HG03135 (cell line): ENCODE measurements around the gene VWA5B2.
"Not testable (repeated sequence)": the region's sequence is repeated elsewhere in the genome, so short reads cannot be mapped to it uniquely, and the experiment has no call there.

Source experiments
- ATAC-seq: cut with Tn5 transposase; IDR thresholded peaks from one replicate; pipeline ENCODE4 v1.9.1; 2021; ENCODE audit warnings: mild to moderate bottlenecking, moderate library complexity; ENCODE audit not compliant: unreplicated experiment

Gene VWA5B2

DNA sequence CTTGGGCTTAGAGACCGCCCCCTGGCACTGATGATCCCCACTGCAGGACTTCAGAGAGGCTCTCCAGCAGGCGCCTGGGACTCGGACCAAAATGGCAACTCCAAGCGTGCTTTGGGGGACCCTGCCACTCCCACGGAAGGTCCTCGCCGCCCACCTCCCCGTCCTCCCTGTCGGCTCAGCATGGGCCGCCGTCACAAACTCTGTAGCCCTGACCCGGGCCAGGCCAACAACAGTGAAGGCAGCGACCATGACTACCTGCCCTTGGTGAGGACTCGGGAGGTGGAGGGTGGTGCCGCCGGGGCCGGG is 11.7 kb downstream of the VWA5B2 start:
- ATAC-seq, result no peak

DNA sequence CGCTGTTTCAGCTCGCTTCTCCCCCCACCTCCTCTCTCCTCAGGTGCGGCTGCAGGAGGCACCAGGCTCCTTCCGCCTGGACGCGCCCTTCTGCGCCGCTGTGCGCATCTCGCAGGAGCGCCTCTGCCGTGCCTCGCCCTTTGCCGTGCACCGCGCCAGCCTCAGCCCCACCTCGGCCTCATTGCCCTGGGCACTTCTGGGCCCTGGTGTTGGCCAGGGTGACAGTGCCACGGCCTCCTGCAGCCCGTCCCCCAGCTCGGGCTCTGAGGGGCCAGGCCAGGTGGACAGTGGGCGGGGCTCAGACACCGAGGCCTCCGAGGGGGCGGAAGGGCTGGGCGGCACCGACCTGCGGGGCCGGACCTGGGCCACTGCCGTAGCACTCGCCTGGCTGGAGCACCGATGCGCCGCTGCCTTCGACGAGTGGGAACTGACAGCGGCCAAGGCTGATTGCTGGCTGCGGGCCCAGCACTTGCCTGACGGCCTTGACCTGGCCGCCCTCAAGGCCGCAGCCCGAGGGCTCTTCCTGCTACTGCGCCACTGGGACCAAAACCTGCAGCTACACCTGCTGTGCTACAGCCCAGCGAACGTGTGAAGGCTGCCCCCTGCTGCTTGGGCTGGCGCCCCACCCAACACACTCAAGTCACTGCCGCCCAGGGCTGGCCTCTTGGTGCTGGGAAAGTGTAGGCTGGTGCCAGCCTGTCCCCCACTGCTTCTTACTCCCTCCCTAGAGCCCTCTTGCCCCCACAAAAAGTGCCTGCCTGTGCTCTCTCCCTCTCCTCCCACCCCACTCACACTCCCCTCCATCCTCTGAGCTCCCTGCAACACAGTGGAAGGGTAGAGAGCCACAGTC is 12.3 kb downstream of the VWA5B2 start:
- no peak for ATAC-seq

DNA sequence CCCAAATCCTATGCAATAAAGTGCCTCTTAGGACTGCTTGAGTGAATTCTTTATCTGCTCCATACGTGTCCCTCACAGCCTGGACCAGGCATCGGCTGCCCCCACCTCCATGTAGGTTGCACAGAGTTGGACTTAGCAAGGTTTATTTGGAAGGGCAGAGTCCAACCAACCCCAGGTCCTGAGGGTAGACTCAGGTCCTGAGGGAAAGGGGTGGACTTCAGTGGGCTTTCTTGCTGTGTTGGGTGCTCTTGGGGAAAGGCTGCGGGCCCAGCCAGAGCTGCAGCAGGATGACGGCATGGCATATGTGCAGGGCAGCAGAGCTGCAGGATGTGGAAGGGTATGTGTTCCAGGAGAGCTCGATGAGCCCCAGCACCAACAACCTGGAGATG is 12.9 kb downstream of the VWA5B2 start:
- ATAC-seq, result no peak

DNA sequence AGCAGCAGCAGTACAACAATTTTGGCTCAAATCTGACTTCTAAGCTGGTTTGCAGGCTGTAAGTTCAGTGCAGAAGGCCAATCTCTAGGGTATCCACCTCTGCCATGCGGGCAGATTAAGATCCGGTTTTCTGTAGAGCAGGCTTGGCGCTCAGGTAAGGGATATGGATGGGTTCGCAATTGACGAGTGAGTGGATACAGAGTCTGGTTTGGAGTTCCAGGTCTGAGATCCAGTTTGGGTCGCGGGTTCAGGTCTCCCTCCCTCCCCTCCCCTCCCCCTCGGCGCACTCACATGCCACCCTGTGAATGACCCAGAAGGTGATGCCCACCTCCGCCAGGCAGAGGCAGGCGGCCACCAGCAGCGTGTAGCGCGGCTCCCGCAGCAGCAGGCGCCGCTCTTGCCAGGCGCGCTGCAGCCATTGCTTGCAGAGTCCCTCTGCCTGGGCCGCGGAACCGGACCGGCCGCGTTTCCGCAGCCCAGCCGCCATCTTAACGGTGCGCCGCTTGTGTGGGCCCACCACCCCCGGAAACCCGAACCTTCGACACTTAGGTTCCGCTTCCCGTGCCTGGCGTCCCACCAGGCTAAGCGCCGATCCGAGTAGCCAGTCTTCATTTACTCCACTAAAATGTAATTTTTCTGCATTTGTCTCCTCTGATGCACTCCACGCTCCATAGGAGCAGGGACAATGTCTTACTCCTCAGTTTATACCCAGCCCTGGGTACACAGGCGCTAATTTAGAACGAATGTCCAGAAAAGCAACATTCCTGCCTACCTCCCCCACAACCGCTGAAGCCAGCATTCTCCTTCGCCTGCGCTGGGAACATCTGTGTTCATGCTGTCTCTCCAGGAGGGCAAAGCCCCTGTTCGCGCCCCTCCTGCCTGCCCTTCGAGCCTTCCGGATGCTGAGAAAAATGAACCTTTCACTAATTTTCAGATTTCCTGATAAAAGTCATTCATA is 19.3 kb downstream of the VWA5B2 start, which contains the start of gene ALG3:
Gene ALG3, minus strand, starts transcription at position 509 of the 958 bp plus-strand sequence. Its CDS starts 22 bp downstream, at position 487.
- ATAC-seq, result peak; percentile 52

DNA sequence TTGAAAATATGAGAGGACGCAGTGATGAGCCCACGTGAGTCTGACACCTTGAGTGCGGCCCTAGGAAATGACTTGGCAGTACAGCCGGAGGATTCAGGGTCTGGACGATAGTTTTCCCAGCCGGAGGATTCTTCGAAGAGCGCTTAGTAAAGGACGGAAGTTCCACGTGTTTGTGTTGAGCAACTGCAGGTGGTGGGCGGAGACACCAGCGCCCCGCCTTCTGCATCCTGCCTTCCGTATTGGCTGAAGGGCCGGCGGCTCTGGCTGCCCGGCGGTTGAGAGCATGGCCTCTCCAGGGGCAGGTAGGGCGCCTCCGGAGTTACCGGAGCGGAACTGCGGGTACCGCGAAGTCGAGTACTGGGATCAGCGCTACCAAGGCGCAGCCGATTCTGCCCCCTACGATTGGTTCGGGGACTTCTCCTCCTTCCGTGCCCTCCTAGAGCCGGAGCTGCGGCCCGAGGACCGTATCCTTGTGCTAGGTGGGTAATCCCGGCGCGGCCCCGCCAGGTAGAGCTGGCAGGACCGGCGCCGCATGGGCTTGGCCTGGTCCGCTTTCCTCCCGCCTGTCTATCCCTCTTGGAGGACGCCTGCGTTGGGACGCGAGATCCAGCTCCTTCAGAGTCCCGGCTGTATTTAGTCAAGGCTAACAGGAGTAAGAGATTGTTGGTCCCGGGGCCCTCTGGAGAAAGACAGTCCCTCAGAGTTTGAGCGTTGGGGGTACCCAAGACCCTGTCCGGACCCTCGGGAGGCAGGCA is 20.2 kb downstream of the VWA5B2 start, which contains the start of gene EEF1AKMT4:
Gene EEF1AKMT4, plus strand, starts transcription at position 261 of the 755 bp plus-strand sequence. Its CDS starts 23 bp downstream, at position 284.
- ATAC-seq, result peak; percentile 85

DNA sequence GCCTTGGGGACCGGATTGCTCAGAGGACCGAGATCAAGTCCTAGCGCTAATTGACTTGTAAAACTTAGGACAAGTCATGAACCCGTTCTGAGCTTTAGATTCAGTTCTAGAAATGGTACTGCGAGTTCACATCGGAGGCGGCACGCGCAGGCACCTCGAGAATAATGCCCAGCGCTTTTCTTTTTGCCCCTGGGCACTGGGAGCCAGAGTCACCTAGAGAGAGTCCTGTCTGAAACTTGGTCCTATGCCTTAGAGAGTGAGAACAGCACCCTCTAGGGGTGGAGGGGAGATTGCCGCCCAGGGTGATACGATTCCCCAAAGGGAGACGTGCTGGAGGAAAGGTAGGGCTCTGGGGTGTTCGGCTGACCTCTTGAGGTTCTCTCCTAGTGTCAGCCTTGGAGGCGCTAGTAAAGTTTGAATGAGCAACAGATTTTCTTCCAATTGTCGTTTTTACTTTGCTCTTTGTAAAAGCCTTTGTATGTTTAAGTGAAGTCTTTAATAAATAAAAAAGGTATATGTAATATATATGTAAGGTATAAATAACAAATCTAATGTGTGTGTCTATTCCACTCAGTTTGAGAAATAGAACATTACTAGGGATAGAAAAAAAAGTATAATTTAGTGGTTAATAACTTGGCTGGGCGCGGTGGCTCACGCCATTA is 20.9 kb downstream of the VWA5B2 start:
- peak; percentile 66 for ATAC-seq

DNA sequence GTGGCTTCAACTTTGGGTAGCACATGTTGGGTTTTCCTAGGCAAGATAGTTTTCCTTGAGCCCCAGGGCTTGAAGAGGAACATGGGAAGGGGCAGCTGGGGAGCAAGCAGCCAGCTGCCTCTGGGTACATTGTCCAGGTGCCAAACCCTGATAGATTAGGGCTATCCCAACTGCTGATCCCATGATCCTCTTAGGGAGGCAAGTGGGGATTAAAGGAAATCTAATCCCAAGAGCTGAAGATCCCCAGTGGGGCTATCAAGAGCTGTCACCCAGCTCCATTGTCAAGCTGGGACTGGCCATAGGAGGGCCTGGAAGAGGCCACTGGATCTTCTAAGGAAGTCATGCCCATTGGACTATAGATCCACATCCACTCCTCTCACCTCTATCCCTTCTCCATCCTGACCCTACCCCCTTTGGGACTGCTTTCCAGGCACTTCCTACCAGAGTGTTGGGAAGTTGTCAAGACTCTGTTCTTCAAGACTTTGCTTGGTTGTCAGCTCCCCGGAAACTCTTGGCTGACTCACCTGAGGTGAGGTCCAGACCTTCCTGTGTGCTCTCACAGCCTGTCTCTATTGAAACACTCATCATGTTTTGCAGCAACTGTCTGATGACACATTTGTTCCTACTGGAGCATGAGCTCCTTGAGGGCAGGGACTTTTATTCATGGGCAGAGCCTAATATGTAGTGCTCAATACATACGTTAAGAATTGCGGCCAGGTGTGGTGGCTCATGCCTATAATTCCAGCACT is 26.1 kb downstream of the VWA5B2 start:
- no peak for ATAC-seq

DNA sequence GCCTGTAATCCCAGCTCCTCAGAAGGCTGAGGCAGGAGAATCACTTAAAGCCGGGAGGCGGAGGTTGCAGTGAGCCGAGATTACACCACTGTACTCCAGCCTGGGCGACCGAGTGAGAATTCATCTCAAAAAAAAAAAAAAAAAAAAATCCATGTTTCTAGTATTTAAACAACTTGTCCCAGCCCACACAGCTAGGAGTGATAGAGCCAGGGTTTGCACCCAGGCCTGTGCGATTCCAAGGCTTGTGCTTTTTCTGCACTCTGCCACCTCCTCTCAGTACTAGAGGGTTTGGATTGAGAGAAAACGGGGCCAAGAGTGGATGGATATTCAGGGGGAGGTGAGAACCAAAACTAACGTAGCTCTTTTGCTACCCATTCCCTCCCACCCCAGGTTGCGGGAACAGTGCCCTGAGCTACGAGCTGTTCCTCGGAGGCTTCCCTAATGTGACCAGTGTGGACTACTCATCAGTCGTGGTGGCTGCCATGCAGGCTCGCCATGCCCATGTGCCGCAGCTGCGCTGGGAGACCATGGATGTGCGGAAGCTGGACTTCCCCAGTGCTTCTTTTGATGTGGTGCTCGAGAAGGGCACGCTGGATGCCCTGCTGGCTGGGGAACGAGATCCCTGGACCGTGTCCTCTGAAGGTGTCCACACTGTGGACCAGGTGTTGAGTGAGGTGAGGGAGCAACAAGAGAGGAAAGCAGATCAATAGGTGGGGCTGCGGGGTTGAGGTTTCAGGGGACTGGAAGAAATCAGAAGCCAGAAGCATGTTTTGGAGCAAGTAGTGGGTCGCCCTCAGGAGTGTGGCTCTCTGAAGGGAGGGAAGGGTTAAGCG is 27.9 kb downstream of the VWA5B2 start:
- ATAC-seq, result no peak

DNA sequence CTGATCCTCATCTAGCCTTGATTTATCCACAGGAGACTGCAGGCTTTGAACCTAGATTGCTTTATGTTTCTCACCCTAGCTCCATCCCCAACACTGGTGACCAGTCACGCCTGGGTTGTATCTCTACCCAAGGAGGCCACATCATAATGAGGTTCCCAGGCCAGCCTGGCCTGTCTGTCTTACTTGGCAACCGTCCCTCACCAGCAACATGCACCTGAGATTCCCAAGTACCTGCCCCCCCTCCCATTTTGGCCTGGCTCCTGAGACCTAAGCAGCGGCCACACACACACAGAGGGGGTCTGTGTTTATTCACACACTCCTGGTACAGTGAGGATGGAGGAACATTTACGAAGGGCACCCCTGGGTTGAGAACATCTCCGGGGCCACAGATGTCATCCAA is 29.5 kb downstream of the VWA5B2 start:
- ATAC-seq, result no peak

DNA sequence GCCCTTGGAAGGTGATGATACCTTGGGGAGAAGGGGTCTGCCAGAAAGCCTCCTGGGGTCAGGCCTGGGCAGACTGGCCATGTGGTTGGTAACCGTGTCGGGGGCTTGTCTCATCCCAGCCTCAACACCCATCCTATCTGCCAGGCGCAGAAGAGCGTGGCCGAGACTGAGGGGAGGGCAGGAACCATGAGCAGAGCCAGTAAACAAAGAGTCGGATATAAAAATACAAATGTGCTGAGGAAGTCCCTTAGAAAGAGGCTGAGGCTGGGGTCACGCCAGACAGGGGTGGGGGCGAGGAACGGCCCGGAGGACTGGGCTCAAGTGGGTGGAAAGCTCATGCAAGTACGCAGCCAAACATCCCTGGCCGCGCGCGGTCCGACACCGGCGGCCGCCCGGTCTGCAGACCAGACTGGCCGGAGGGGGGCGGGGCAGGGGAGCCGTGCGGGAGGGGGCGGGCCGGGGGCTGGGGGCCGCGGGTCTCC is 30.1 kb downstream of the VWA5B2 start:
- no peak for ATAC-seq

DNA sequence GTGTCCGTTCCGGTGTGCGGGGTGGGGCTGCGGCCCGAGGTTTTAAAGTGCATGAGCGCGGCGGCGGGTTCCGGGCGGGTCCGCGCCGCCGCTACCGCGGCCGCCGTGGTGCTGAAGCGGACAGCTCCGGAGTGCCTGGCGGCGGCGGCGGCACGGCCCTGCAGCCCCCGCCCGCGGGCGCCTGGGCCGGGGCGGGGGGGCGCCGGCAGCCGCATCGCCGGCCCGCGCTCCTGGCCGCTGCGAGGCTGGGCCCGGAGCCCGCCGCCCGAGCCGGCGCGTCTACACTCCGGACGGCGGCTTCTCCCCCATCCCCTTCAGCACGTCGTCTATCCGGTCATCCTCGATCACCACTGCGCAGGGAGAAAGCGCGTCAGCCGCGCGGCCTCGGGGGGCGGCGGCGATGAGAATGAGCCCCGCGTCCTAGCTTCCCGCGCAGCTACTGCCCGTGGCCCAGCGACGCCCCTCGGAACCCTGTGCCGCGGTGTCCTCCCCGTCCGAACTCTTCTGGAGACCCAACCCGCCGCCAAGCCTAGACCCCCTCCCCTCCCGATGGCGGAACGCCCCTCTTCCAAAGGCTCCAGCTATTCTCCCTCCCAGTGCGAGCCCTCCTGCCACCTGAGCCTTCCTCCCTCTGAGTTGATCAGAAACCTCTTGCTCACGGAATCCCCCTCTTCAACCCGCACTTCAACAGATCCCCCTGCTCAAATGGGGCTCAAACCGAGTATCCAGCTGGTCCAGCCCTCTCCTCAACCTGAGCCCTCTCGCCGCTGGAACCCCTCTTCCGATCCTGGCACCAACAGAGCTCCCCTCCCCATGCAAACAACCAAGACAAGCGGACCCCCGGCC is 30.7 kb downstream of the VWA5B2 start:
- ATAC-seq, result no peak

DNA sequence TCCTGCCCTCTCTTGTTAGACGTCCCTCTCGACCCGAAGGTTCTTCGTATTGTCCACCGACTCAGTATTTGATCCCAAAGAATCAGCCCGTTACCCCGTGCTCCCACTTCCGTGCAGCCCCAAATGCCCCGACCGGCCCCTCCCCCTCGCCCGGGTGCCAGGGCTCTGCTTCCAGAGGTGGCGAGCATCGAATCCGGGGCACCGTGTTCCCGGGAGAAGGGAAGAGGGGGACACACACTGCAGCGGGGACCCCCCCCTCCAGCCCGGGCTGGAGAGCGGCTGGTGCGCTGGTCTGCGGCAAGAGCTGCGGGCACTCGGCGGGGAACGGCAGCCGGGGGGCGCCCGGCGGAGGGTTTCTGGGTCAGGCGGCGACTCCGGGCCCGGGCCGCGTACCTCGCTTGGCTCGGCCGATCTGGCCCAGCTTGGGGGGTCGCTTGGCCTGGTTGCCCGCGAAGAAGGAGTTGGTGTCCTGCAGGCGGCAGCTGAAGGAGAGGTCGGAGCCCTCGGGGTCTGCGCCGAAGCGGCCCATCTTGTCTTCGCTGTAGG is 31.4 kb downstream of the VWA5B2 start:
- no peak for ATAC-seq

DNA sequence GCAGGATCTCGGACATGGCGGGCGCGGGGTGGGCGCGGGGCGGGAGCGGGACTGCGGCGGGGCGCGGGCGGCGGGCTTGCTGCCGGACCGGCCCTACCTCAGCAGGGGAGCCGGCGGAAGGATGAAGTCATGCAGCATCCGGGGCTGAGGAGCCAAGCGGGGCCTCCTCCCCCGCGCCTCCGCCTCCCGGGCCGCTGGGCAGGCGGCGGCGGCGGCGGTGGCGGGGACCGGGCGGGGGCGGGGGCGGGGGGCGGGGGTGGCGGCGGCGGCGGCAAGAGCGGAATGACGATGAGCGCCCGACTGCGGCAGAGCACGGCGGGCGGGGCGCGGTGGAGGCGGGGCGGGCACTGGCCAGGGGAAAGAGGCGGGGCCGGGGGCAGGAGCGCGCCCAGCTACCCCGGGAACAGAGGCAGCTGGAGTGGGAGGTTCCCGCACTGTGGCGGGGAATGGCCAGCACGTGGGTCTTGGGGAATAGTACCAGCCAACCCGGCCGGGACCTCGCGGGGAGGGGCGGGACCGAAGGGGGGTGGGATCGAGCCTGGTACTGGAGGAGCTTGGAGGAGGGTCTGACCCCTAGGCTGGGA is 32.0 kb downstream of the VWA5B2 start, which contains the start of gene CAMK2N2:
Gene CAMK2N2, minus strand, starts transcription at position 284 of the 584 bp plus-strand sequence. Its CDS starts 268 bp downstream, at position 16.
- no peak for ATAC-seq

DNA sequence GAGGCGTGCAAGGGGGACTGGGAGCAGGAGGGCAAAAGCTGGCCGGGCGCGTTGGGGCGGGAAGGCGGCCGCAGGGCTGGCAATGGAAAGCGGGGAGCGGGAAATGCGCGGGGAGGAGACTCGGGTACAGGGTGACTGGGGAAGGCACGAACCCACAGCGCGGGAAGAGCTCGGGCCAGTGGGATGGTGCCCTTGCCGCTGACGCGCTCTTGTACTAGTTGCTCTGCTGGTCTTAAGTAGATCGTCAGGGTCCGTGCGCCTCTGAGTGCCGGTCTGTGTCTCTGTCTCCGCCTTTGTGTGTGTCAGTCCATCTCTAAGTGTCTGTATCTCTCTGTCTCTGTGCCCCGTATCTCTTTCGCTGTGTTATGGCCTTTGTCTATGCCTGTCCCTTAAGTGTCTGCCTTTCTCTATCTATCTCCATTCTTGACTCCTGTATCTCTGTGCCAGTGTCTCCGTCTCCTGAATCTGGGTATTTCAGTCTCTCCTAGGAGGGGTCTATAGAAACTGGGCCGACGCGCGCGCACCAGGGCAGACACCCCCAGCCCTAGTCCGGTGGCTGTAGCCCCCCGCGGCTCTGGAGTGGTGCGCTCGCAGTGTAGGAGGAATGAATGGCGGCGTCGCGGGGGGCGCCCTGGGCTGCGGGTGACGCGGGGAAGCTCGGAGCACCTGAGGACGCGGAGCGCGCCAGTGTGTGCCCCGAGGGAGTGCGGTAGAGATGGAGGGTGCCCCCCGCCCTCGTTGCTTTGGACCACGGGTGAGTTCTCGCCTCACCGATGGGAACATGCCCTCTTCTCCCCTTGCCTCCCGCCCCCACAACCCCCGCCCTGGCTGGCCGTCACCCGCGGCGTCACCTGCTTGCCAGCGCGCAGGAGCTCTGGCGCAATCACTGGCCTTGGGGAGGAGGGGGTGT is 32.7 kb downstream of the VWA5B2 start:
- ATAC-seq, result no peak

DNA sequence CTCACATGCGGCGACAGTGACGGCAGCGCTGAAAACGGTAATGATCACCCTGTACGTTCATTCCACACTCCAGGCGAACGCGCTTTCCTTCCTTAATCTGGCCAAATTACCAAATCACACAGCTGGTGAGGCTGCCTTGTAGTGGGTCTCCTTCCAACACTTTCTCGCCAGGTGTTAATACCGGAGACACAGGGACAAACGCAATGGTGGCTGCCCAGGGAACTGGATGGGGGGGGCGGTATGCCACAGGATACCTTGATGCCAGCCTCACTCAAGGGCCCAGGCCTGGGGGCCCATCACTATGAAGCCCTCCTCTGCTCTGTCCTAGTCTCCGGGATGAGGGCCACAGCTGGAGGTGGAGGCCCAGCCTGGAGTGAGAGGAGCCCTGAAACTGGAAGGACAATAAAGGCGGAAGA is 33.4 kb downstream of the VWA5B2 start:
- no peak for ATAC-seq

DNA sequence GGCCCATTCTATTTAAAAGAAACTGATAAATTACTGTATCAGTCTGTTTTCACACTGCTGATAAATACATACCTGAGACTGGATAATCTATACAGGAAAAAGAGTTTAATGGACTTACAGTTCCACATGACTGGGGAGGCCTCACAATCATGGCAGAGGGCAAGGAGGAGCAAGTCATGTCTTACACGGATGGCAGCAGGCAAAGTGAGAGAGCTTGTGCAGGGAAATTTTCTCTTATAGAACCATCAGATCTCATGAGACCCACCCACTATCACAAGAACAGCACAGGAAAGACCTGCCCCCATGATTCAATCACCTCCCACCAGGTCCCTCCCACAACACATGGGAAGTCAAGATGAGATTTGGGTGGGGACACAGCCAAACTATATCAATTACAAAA is 37.9 kb downstream of the VWA5B2 start:
- ATAC-seq, result not testable (repeated sequence)
